Pancreas (tissue), 10 donors: Measurements from ENCODE around the gene MYOF. TPM values are rescaled to one million over a fixed set of nuclear protein-coding genes. Genes with fewer than 3 reads are reported as not detected.

Source experiments
- ATAC-seq, 4 donors: fragments of 200-7000 bp; cut with Tn5 transposase; one replicate each; pipeline versions ENCODE4 v1.8.0 to v1.9.1; 2020; ENCODE audit warnings: mild to moderate bottlenecking in 4 of 4, moderate library complexity in 4 of 4
- DNase-seq, 6 donors: peaks; one replicate each; pipeline ENCODE4 v3.0.0-alpha.2; 2020
- FAIRE-seq: peaks from 2 replicates; lab custom pipeline; 2012; peaks lifted over from hg19 to GRCh38; lab: Jason Lieb, UNC
- H3K27ac ChIP-seq, 4 donors: fragments of 200-600 bp; sonication (generic); 1 replicate in 3 of 4; 2 replicates in 1 of 4; pipeline versions ENCODE4 v1.5.0 to v1.8.0; 2020
- H3K27me3 ChIP-seq, 4 donors: fragments of 200-600 bp; one replicate each; pipeline ENCODE4 v1.8.0; 2021
- H3K36me3 ChIP-seq, 3 donors: fragments of 200-600 bp; sonication (generic) in 1 of 3; one replicate each; pipeline versions ENCODE4 v1.5.0 to v1.8.0; 2020 to 2021
- H3K4me1 ChIP-seq, 3 donors: fragments of 200-600 bp; one replicate each; pipeline ENCODE4 v1.8.0; 2021
- H3K4me3 ChIP-seq, 4 donors: fragments of 200-600 bp; sonication (generic) in 2 of 4; one replicate each; pipeline versions ENCODE4 v1.5.0 to v1.8.0; 2020 to 2021
- H3K9me3 ChIP-seq, 4 donors: fragments of 200-600 bp; one replicate each; pipeline ENCODE4 v1.8.0; 2021
- CTCF ChIP-seq, 4 donors: fragments of 200-600 bp; sonication (generic) in 3 of 4; IDR thresholded peaks; one replicate each; pipeline versions ENCODE4 v1.5.0 to v1.8.0; 2021; ENCODE audit warnings: antibody characterized with exemption in 4 of 4
- WGBS, 2 donors: extraction: QIAGEN DNeasy Blood & Tissue Kit; methylation state at CpG; one replicate each; pipeline ENCODE4 v1.1.7; 2013; 5-methylcytosine and 5-hydroxymethylcytosine counted together
- intact Hi-C, 3 donors: fragments of 100-400 bp; cut with DNase I; formaldehyde crosslinking; loops; one replicate each; pipeline versions ENCODE4 v1.11.1 to v1.14.2; 2022
- polyA plus RNA-seq, 2 donors: library from polyadenylated mRNA; stranded (reverse); fragments of 200-250 nt; gene quantifications; one replicate each; pipeline ENCODE4 v1.2.3, GENCODE V29; 2013
- total RNA-seq, 6 donors: library from RNA; stranded (reverse); fragmentation: NEBNext Ultra II Directional in 4 of 6; extraction: Animal tissue kit (Norgen Biotek cat#: 25700) in 4 of 6; gene quantifications; one replicate each; pipeline versions ENCODE4 v1.2.1 to v1.2.4, GENCODE V29; 2021 to 2023
- donor health status: healthy with polysubstance abuse.
- donor health status: DM: no; HTN: no; CAD: no; lungs with moderate emphysema.
- donor health status: DM: no; HTN: no; CAD: no.
- donor health status: control.
- donor health status: control.
- donor health status: Bipolar disorder and iron deficiency.
- donor health status: DM: yes; HTN: yes; CAD: no.
- donor health status: DM: no; HTN: no; CAD: no.
- donor health status: DM: no; HTN: no; CAD: no.
- donor health status: DM: yes; HTN: yes; CAD: no.

The MYOF gene
- total and polyA plus RNA-seq, 8 donors, result 4.7 to 38.2 (median 12.0) TPM

DNA sequence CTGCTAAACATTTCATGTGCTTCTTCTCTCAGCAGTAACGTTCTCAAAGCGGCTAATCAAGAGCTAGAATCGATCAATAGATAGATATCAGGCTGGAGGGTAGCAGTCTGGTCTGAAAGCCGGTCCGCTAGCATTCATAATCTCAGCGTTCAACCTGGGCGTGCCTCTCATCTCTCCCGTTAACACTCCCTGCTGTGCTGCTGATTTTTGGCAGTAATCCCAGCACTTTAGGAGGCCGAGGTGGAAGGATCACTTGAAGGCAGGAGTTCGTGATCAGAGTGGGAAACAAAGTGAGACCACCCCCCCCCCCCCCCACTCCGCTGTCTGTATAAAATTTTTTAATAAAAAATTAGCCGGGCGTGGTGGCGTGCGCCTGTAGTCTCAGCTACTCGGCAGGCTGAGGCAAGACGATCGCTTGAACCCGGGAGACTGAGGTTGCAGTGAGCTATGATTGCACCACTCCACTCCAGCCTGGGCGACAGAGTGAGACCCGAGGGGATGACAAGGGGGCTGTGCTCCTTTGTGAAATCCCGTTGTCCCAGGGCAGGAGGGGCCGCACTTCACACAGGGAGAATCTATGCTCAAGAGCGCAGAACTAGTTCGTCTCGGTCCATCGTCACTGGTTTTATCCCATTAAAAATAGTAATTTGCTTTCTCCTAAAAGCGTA, 13.7 kb upstream of the MYOF start:
- no peaks in the 10 kb centered on the region for H3K27me3 ChIP-seq
- H3K4me3 ChIP-seq, result peak overlapping the region; percentile 34 to 66 (median 60)
- H3K4me1 ChIP-seq, result peaks cover 0 to 4% (median 0%) of the 10 kb centered on the region in 3 donors
- ATAC-seq (peak; percentile 41 to 71 (median 58)), DNase-seq (peak in 2 of 6 donors; percentile 13 to 24), FAIRE-seq (no peak)
- no peaks in the 10 kb centered on the region for H3K9me3 ChIP-seq
- 1% methylated on average over 28 of the region's 28 CpGs for WGBS, 2 donors
- H3K27ac ChIP-seq, result peak overlapping the region in 1 of 4 donors; percentile 19
- no peak for TF ChIP-seq CTCF (IDR thresholded peaks at IDR 0.05)
- H3K36me3 ChIP-seq, result no peaks in the 10 kb centered on the region
- intact Hi-C loops, result no loop called here

DNA sequence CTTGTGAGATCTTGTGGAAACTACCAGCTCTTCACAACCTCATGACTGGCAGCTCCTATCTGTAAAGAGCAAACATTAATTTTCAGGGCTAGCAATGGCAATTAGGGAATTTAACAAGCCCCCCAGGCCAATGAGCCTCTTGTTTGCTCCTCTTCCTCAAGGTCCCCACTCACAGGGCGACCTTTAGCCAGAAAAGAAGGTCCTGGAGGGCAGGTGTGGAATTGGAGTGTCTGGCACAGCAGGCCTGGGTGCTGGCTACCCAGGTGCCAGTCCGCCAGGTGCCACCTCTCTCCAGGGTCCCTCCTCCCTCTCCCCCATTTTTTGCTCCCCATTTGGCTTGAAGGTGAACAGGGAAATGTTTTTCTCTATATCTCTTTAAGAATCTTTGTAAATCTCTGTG, 12.4 kb upstream of the MYOF start:
- WGBS, 2 donors, result 81 to 85% methylated on average over 2 of the region's 2 CpGs
- DNase-seq, result no peak
- ATAC-seq, result no peak
- Histone ChIP-seq H3K4me1 (peaks cover 0 to 4% (median 0%) of the 10 kb centered on the region in 3 donors), H3K9me3 (no peaks in the 10 kb centered on the region), H3K27ac (no peak overlapping the region), H3K4me3 (no peak overlapping the region), H3K36me3 (no peaks in the 10 kb centered on the region), H3K27me3 (no peaks in the 10 kb centered on the region)
- TF ChIP-seq CTCF (IDR thresholded peaks at IDR 0.05), result no peak
- intact Hi-C loops, result no loop called here
- FAIRE-seq, result no peak

- Histone ChIP-seq H3K27me3 (no peaks in the 10 kb centered on the region), H3K9me3 (no peaks in the 10 kb centered on the region), H3K4me1 (peaks cover 0 to 4% (median 0%) of the 10 kb centered on the region in 3 donors), H3K27ac (no peak overlapping the region), H3K4me3 (no peak overlapping the region), H3K36me3 (no peaks in the 10 kb centered on the region)
- 64 to 80% methylated on average over 3 of the region's 3 CpGs for WGBS, 2 donors
- intact Hi-C loops, result no loop called here
- FAIRE-seq, result no peak
- TF ChIP-seq CTCF (IDR thresholded peaks at IDR 0.05), result no peak
- DNase-seq, result no peak
- ATAC-seq, result no peak
These were observed 11.0 kb upstream of the MYOF start for GRCh38 chr10:93493162-93493561.

GRCh38 chr10:93491602-93492121, 9.5 kb upstream of the MYOF start:
- H3K27ac ChIP-seq, result no peak overlapping the region
- no peaks in the 10 kb centered on the region for H3K9me3 ChIP-seq
- intact Hi-C loops, result no loop called here
- FAIRE-seq, result no peak
- H3K27me3 ChIP-seq, result no peaks in the 10 kb centered on the region
- TF ChIP-seq CTCF (IDR thresholded peaks at IDR 0.05), result no peak
- H3K36me3 ChIP-seq, result no peaks in the 10 kb centered on the region
- no peak for DNase-seq
- no peak for ATAC-seq
- no peak overlapping the region for H3K4me3 ChIP-seq
- peaks cover 0 to 4% (median 0%) of the 10 kb centered on the region in 3 donors for H3K4me1 ChIP-seq
- WGBS, 2 donors, result 50 to 64% methylated on average over 2 of the region's 2 CpGs

- TF ChIP-seq CTCF (IDR thresholded peaks at IDR 0.05), result no peak
- no peak for DNase-seq
- WGBS, 2 donors, result 75 to 79% methylated on average over 4 of the region's 4 CpGs
- no peaks in the 10 kb centered on the region for H3K36me3 ChIP-seq
- no peaks in the 10 kb centered on the region for H3K9me3 ChIP-seq
- no peaks in the 10 kb centered on the region for H3K27me3 ChIP-seq
- no peak for FAIRE-seq
- no peaks in the 10 kb centered on the region for H3K4me1 ChIP-seq
- ATAC-seq, result peak in 1 of 4 donors; percentile 29
- H3K4me3 ChIP-seq, result no peak overlapping the region
- no peak overlapping the region for H3K27ac ChIP-seq
- intact Hi-C loops, result loop anchor here in 1 of 3 donors (10.0 kb wide), 1 partner anchor 114 kb away; no protein-coding TSS in a partner anchor
These were observed 6.9 kb upstream of the MYOF start for GRCh38 chr10:93488956-93489528.
